ENCODE results near the gene NOL7.
A peak's percentile ranks its signal among the peaks of the same experiment; 100 is the strongest.

NOL7 gene

GRCh38 chr6:13600036-13600435 lies 15.1 kb upstream of the NOL7 start:
- DNase-seq, result no peak

- DNase-seq, result no peak
Observed at GRCh38 chr6:13604135-13604534, 11.0 kb upstream of the NOL7 start.

- DNase-seq, result no peak
Observed at GRCh38 chr6:13604546-13605416, 10.4 kb upstream of the NOL7 start.

GRCh38 chr6:13605634-13606033 lies 9.5 kb upstream of the NOL7 start:
- DNase-seq, result no peak

- no peak for DNase-seq
Observed at GRCh38 chr6:13611715-13612114, 3.4 kb upstream of the NOL7 start.

GRCh38 chr6:13613029-13613594 lies 2.0 kb upstream of the NOL7 start:
- DNase-seq, result no peak

GRCh38 chr6:13614126-13614925 lies 809 bp upstream of the NOL7 start:
- peak; percentile 58 to 72 for DNase-seq

GRCh38 chr6:13615792-13616120 lies 621 bp downstream of the NOL7 start:
- no peak for DNase-seq

- DNase-seq, result no peak
Observed at GRCh38 chr6:13617066-13617465, 1.9 kb downstream of the NOL7 start.

- peak in 1 of 2 experiments; percentile 33 for DNase-seq
Observed at GRCh38 chr6:13624871-13625288, 9.7 kb downstream of the NOL7 start.

GRCh38 chr6:13629459-13630116 lies 14.5 kb downstream of the NOL7 start:
- no peak for DNase-seq

- no peak for DNase-seq
Observed at GRCh38 chr6:13630499-13630898, 15.4 kb downstream of the NOL7 start.

GRCh38 chr6:13633343-13633742 lies 18.2 kb downstream of the NOL7 start:
- no peak for DNase-seq

GRCh38 chr6:13635948-13636658 lies 21.0 kb downstream of the NOL7 start:
- DNase-seq, result no peak

GRCh38 chr6:13638014-13638413 lies 22.9 kb downstream of the NOL7 start:
- DNase-seq, result no peak

GRCh38 chr6:13638626-13639025 lies 23.5 kb downstream of the NOL7 start:
- no peak for DNase-seq

GRCh38 chr6:13641315-13641714 lies 26.2 kb downstream of the NOL7 start:
- DNase-seq, result no peak

GRCh38 chr6:13643125-13643524 lies 28.0 kb downstream of the NOL7 start:
- no peak for DNase-seq

GRCh38 chr6:13648850-13649249 lies 33.7 kb downstream of the NOL7 start:
- DNase-seq, result no peak

GRCh38 chr6:13649393-13649792 lies 34.3 kb downstream of the NOL7 start:
- DNase-seq, result no peak

GRCh38 chr6:13653296-13653695 lies 38.2 kb downstream of the NOL7 start:
- no peak for DNase-seq

GRCh38 chr6:13654496-13654895 lies 39.4 kb downstream of the NOL7 start:
- DNase-seq, result no peak

GRCh38 chr6:13655700-13656099 lies 40.6 kb downstream of the NOL7 start:
- DNase-seq, result no peak
